A673 (cell line): ENCODE results near the gene C19orf73.

Source experiments
- EZH2 ChIP-seq: fragments of 200-600 bp; sonication (generic); IDR thresholded peaks from 2 replicates; pipeline ENCODE4 v1.6.1; 2017; ENCODE audit warnings: borderline replicate concordance, low read depth, mild to moderate bottlenecking, mixed read lengths, antibody characterized with exemption, low read length; ENCODE audit not compliant: poor library complexity, severe bottlenecking
- TF ChIP-seq, protein P1 (sequence below): fragments of 300-800, 200-600 bp; sonication (generic); conservative IDR thresholded peaks from 2 replicates; pipeline ENCODE4 v1.5.1; 2017; ENCODE audit warnings: low read depth, mild to moderate bottlenecking, antibody characterized with exemption, low read length, moderate library complexity, mixed read lengths

DNA sequence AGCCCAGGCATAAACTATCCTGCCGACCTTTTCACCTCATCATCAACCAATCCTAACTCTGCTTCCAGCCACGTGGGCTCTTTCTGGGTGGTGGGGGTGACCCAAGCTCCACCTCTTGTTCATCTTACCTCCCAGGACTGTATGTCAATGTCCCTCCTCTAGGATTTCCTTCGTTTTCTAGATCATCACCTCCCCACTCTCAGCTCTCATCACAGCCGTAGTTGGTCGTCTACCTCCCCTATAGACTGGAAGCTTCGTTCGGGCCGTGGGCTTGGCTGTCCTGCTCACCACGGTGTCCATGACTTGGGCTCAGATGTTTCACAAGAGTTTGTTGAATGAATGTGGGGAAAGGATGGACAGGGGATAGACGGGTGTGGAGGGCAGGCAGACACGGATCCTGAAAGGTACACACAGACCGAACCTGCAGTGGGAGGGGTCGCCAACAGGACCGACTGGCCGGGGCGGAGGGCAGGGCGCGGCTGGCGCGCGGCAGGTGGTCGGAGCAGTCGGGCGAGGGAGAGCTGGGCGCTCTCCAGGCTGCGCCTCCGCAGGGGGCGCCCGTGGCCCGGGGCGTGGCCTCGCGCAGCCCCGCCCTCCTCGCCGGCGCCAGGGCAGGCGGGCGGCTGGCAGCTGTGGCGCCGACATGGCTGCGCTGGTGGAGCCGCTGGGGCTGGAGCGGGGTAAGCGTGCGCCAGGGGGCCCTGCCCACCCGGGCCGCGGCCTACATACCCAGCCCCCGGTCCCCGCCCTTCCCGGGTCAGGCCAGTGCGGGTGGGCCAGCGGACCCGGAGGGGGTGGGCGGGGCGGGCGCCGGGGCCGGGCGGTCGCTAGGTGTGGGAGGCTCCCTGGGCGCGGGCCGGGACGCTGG, 4.9 kb downstream of the C19orf73 start, which contains the start of gene LIN7B:
- TF ChIP-seq EZH2 = no peak
- TF ChIP-seq, protein P1, sequence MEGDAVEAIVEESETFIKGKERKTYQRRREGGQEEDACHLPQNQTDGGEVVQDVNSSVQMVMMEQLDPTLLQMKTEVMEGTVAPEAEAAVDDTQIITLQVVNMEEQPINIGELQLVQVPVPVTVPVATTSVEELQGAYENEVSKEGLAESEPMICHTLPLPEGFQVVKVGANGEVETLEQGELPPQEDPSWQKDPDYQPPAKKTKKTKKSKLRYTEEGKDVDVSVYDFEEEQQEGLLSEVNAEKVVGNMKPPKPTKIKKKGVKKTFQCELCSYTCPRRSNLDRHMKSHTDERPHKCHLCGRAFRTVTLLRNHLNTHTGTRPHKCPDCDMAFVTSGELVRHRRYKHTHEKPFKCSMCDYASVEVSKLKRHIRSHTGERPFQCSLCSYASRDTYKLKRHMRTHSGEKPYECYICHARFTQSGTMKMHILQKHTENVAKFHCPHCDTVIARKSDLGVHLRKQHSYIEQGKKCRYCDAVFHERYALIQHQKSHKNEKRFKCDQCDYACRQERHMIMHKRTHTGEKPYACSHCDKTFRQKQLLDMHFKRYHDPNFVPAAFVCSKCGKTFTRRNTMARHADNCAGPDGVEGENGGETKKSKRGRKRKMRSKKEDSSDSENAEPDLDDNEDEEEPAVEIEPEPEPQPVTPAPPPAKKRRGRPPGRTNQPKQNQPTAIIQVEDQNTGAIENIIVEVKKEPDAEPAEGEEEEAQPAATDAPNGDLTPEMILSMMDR = peak; percentile 32; the same call in 1 of the 2 replicates
